Panc1 (cell line): Measurements from ENCODE around the gene SLC22A23. TPM values are rescaled to one million over a fixed set of nuclear protein-coding genes. Genes with fewer than 3 reads are reported as not detected.

Source experiments
- ATAC-seq: fragments of 200-7000 bp; cut with Tn5 transposase; 2 replicates; pipeline ENCODE4 v1.9.1; 2020; ENCODE audit warnings: mild to moderate bottlenecking, moderate library complexity
- BruUV-seq: library from RNA; stranded (reverse); fragments of 400-500 nt; replicated peaks from 2 replicates; lab custom pipeline; 2021; lab: Mats Ljungman, UMichigan
- CTCF ChIA-PET: fragments of 300-600 bp; sonication (Branson Sonifier 250); formaldehyde crosslinking; loops from one replicate; lab custom pipeline; 2022; ENCODE audit warnings: antibody characterized with exemption; lab: Charles Lee
- POLR2A ChIA-PET: fragments of 300-600 bp; sonication (Branson Sonifier 250); formaldehyde crosslinking; loops from one replicate; lab custom pipeline; 2022; ENCODE audit warnings: antibody characterized with exemption; lab: Charles Lee
- DNase-seq: peaks from one replicate; pipeline ENCODE4 v3.0.0-alpha.2; 2010; ENCODE audit warnings: low read depth, low spot score
- H3K27ac ChIP-seq: 2 replicates; pipeline ENCODE4 v1.5.1; 2011; ENCODE audit warnings: mild to moderate bottlenecking, low read length, inconsistent platforms
- H3K27me3 ChIP-seq: fragments of 200-500 bp; sonication (Bioruptor generic); 2 replicates; pipeline ENCODE4 v1.6.0; 2014; ENCODE audit warnings: low read length, inconsistent platforms; ENCODE audit not compliant: control insufficient read depth, insufficient read depth
- H3K36me3 ChIP-seq: fragments of 200-500 bp; sonication (Bioruptor generic); 2 replicates; pipeline ENCODE4 v1.5.1; 2014; ENCODE audit warnings: inconsistent platforms, mild to moderate bottlenecking, low read length, moderate library complexity; ENCODE audit not compliant: control insufficient read depth, insufficient read depth
- H3K4me1 ChIP-seq: 2 replicates; pipeline ENCODE4 v1.5.1; 2011; ENCODE audit warnings: inconsistent platforms, mild to moderate bottlenecking, low read length, moderate library complexity; ENCODE audit not compliant: control insufficient read depth, insufficient read depth
- H3K4me3 ChIP-seq, 2 experiments: 2 replicates each; pipeline ENCODE4 v1.5.1; 2011 to 2012; ENCODE audit warnings: low read depth in 2 of 2, low read length in 2 of 2, mild to moderate bottlenecking in 2 of 2, inconsistent platforms in 1 of 2, moderate library complexity in 1 of 2
- H3K9me3 ChIP-seq: fragments of 200-500 bp; sonication (Bioruptor generic); 2 replicates; pipeline ENCODE4 v1.5.1; 2014; ENCODE audit warnings: low read depth, mild to moderate bottlenecking, inconsistent platforms, low read length, moderate library complexity; ENCODE audit not compliant: control insufficient read depth, insufficient read depth
- CTCF ChIP-seq: fragments of 450-650 bp; IDR thresholded peaks from 2 replicates; pipeline ENCODE4 v1.5.1; 2017; ENCODE audit warnings: mild to moderate bottlenecking
- POLR2AphosphoS5 ChIP-seq: IDR thresholded peaks from 2 replicates; pipeline ENCODE4 v1.6.1; 2012; ENCODE audit warnings: mild to moderate bottlenecking, low read depth, low read length, moderate library complexity
- REST ChIP-seq, 2 experiments: IDR thresholded peaks; 2 replicates each; pipeline ENCODE4 v1.6.1; 2011 to 2012; ENCODE audit warnings: low read depth in 2 of 2, control low read depth in 1 of 2, low read length in 1 of 2, mild to moderate bottlenecking in 1 of 2, moderate library complexity in 1 of 2; ENCODE audit not compliant: insufficient read depth in 1 of 2
- SIN3A ChIP-seq: IDR thresholded peaks from 2 replicates; pipeline ENCODE4 v1.6.1; 2012; ENCODE audit warnings: low read depth, mild to moderate bottlenecking, low read length, moderate library complexity, borderline replicate concordance; ENCODE audit not compliant: insufficient read depth
- TCF7L2 ChIP-seq: IDR thresholded peaks from 2 replicates; pipeline ENCODE4 v1.6.1; 2011; ENCODE audit warnings: mild to moderate bottlenecking, low read depth, low read length, inconsistent platforms
- in situ Hi-C: cut with HindIII; loops from 2 replicates; pipeline ENCODE4 v1.10.0; 2016; ENCODE audit warnings: low sequenced_read_pairs, low pct_unique_long_range_greater_than_20kb
- intact Hi-C: fragments of 100-400 bp; cut with micrococcal nuclease; formaldehyde crosslinking; loops from one replicate; pipeline ENCODE4 v1.10.0; 2022; ENCODE audit not compliant: unreplicated experiment
- total RNA-seq: library from RNA; stranded (reverse); gene quantifications from one replicate; pipeline ENCODE4 v1.2.1, GENCODE V29; 2021; ENCODE audit not compliant: unreplicated experiment

Gene SLC22A23
- total RNA-seq, 1 experiment from 2014 or later, result 4.5 TPM

GRCh38 chr6:3252369-3252768 lies 204.5 kb downstream of the SLC22A23 start (continued):
- TF ChIP-seq SIN3A, result no peak

- DNase-seq (peak; percentile 63), ATAC-seq (peak; percentile 87)
- H3K27ac ChIP-seq, result 0 out of 2 replicates have a peak overlapping the region, but pooled peaks have one; percentile 8
- TF ChIP-seq SIN3A, result no peak
- peak; percentile 97 for TF ChIP-seq CTCF
- ChIA-PET CTCF (interaction anchor here (0.5 to 1.5 kb wide), 5 partner anchors 12 to 125 kb away, joined by 3 to 6 read pairs (median 5); partner anchors contain the start of gene TUBB2A), POLR2A (interaction anchor here (0.7 kb wide), 1 partner anchor 95 kb away, joined by 3 read pairs; the partner anchor contains the start of gene TUBB2A)
- H3K4me1 ChIP-seq, result peaks cover 11% of the 10 kb centered on the region; the same call in 1 of the 2 replicates
- no peaks in the 10 kb centered on the region for H3K36me3 ChIP-seq
- no peaks in the 10 kb centered on the region for H3K9me3 ChIP-seq
- BruUV-seq, result no TSS peak
- intact Hi-C loops (loop anchor here (10.0 kb wide), 1 partner anchor 257 kb away; the partner anchor contains the start of gene NQO2), in situ Hi-C loops (no loop called here)
- no peaks in the 10 kb centered on the region for H3K27me3 ChIP-seq
- no peak overlapping the region; a peak in 1 of 4 replicates for H3K4me3 ChIP-seq
These were observed 205.2 kb downstream of the SLC22A23 start for GRCh38 chr6:3251462-3252314.

- no TSS peak for BruUV-seq
- POLR2A ChIA-PET, result no interaction called here
These were observed 206.6 kb downstream of the SLC22A23 start for GRCh38 chr6:3250231-3250675.

More at GRCh38 chr6:3250231-3250675, 206.6 kb downstream of the SLC22A23 start:
- DNase-seq (no peak), ATAC-seq (no peak)
- Histone ChIP-seq H3K27ac (no peak overlapping the region), H3K4me1 (peaks cover 11% of the 10 kb centered on the region; the same call in 1 of the 2 replicates), H3K9me3 (no peaks in the 10 kb centered on the region), H3K4me3 (no peak overlapping the region), H3K27me3 (no peaks in the 10 kb centered on the region), H3K36me3 (no peaks in the 10 kb centered on the region)
- in situ Hi-C loops (no loop called here), intact Hi-C loops (loop anchor here (10.0 kb wide), 1 partner anchor 255 kb away; the partner anchor contains the start of gene NQO2)
- CTCF ChIA-PET, result no interaction called here
- no peak for TF ChIP-seq CTCF
- TF ChIP-seq SIN3A, result no peak
- no peak for TF ChIP-seq TCF7L2
- TF ChIP-seq REST (IDR thresholded peaks at IDR 0.05; ENCODE audit: insufficient read depth in 1 of 2, low read depth in 2 of 2, low read length in 1 of 2), result no peak
- TF ChIP-seq POLR2AphosphoS5, result no peak
